Lung (tissue), 12 donors: ENCODE results near the gene MLH3. TPM values are rescaled to one million over a fixed set of nuclear protein-coding genes. Genes with fewer than 3 reads are reported as not detected.

Experiments used
- ATAC-seq: fragments of 200-7000 bp; cut with Tn5 transposase; one replicate; pipeline ENCODE4 v1.9.1; 2020; ENCODE audit warnings: moderate number of reproducible peaks; ENCODE audit not compliant: insufficient read depth, low FRiP score
- DNase-seq, 3 donors: peaks; one replicate each; pipeline ENCODE4 v3.0.0-alpha.2; 2013 to 2017
- H3K27ac ChIP-seq, 2 donors: one replicate each; pipeline ENCODE4 v1.5.1; 2013; ENCODE audit warnings: mild to moderate bottlenecking in 2 of 2, moderate library complexity in 2 of 2, control low read depth in 1 of 2, inconsistent platforms in 1 of 2, low read depth in 1 of 2, low read length in 1 of 2
- H3K27me3 ChIP-seq, 3 donors: one replicate each; pipeline ENCODE4 v1.5.1; 2013; ENCODE audit warnings: low read length in 2 of 3; ENCODE audit not compliant: control insufficient read depth in 3 of 3, insufficient read depth in 3 of 3
- H3K36me3 ChIP-seq, 4 donors: one replicate each; pipeline ENCODE4 v1.5.1; 2013; ENCODE audit warnings: low read length in 4 of 4, mild to moderate bottlenecking in 1 of 4, moderate library complexity in 1 of 4; ENCODE audit not compliant: control insufficient read depth in 4 of 4, insufficient read depth in 4 of 4
- H3K4me1 ChIP-seq, 5 donors: one replicate each; pipeline ENCODE4 v1.5.1; 2013; ENCODE audit warnings: low read length in 5 of 5, mild to moderate bottlenecking in 2 of 5, moderate library complexity in 1 of 5; ENCODE audit not compliant: control insufficient read depth in 5 of 5, insufficient read depth in 5 of 5
- H3K4me3 ChIP-seq: one replicate; pipeline ENCODE4 v1.5.1; 2013; ENCODE audit warnings: mild to moderate bottlenecking, control low read depth, moderate library complexity
- H3K9ac ChIP-seq, 2 donors: one replicate each; pipeline ENCODE4 v1.5.1; 2013; ENCODE audit warnings: low read length in 2 of 2, control low read depth in 1 of 2; ENCODE audit not compliant: insufficient read depth in 1 of 2
- H3K9me3 ChIP-seq, 4 donors: one replicate each; pipeline ENCODE4 v1.5.1; 2013; ENCODE audit warnings: low read length in 3 of 4, mild to moderate bottlenecking in 1 of 4, moderate library complexity in 1 of 4; ENCODE audit not compliant: control insufficient read depth in 4 of 4, insufficient read depth in 3 of 4
- WGBS, 2 donors: extraction: QIAGEN DNeasy Blood & Tissue Kit; methylation state at CpG; one replicate each; pipeline ENCODE4 v1.1.7; 2013; 5-methylcytosine and 5-hydroxymethylcytosine counted together
- polyA plus RNA-seq, 2 donors: library from polyadenylated mRNA; stranded (reverse); fragments of 200-250 nt; gene quantifications; one replicate each; pipeline ENCODE4 v1.2.1, GENCODE V29; 2013
- total RNA-seq, 2 donors: library from RNA; depleted of rRNA in 1 of 2; stranded (reverse); fragments of >200 nt in 1 of 2; gene quantifications; one replicate each; pipeline ENCODE4 v1.2.1, GENCODE V29; 2014 to 2021
- TF ChIP-seq, protein P1 (sequence below): IDR thresholded peaks from 2 replicates; pipeline ENCODE4 v1.5.1; 2012; ENCODE audit warnings: mild to moderate bottlenecking; ENCODE audit errors: control extremely low read depth, extremely low read depth
- donor health status: control.
- donor health status: control.
- donor health status: Bipolar disorder and iron deficiency.
- donor health status: healthy.
- donor health status: DM: yes; HTN: yes; CAD: no.

Gene MLH3
- total and polyA plus RNA-seq, 4 donors = 10.1 to 60.6 (median 19.9) TPM

DNA sequence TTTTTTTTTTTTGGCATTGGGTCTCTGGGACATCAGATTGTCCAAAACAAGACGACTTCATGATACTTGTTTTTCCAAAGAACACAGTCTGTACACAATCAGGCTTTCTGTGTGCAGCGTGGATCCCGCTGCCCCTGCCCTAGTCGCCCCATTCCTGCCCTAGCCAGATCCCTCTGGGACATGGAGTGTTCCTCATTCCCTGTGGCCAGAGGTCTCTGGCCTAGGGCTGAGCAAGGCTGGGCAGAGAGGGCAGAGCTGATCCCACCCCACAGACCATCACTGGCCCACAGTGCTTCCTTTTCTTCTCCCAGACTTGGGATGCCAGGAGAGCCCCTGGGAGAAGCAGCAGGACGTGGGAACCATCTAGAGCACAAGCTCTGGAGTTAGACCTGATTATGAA, 69.4 kb downstream of the MLH3 start:
- no peaks in the 10 kb centered on the region for H3K36me3 ChIP-seq
- H3K27ac ChIP-seq = no peak overlapping the region
- no peak overlapping the region for H3K4me3 ChIP-seq
- 86 to 93% methylated on average over 5 of the region's 5 CpGs for WGBS, 2 donors
- no peak overlapping the region for H3K9ac ChIP-seq
- no peaks in the 10 kb centered on the region for H3K27me3 ChIP-seq
- H3K9me3 ChIP-seq = no peaks in the 10 kb centered on the region
- peaks cover 0 to 57% (median 8%) of the 10 kb centered on the region in 5 donors for H3K4me1 ChIP-seq
- TF ChIP-seq, protein P1, sequence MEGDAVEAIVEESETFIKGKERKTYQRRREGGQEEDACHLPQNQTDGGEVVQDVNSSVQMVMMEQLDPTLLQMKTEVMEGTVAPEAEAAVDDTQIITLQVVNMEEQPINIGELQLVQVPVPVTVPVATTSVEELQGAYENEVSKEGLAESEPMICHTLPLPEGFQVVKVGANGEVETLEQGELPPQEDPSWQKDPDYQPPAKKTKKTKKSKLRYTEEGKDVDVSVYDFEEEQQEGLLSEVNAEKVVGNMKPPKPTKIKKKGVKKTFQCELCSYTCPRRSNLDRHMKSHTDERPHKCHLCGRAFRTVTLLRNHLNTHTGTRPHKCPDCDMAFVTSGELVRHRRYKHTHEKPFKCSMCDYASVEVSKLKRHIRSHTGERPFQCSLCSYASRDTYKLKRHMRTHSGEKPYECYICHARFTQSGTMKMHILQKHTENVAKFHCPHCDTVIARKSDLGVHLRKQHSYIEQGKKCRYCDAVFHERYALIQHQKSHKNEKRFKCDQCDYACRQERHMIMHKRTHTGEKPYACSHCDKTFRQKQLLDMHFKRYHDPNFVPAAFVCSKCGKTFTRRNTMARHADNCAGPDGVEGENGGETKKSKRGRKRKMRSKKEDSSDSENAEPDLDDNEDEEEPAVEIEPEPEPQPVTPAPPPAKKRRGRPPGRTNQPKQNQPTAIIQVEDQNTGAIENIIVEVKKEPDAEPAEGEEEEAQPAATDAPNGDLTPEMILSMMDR = no peak
- ATAC-seq (no peak), DNase-seq (no peak)

DNA sequence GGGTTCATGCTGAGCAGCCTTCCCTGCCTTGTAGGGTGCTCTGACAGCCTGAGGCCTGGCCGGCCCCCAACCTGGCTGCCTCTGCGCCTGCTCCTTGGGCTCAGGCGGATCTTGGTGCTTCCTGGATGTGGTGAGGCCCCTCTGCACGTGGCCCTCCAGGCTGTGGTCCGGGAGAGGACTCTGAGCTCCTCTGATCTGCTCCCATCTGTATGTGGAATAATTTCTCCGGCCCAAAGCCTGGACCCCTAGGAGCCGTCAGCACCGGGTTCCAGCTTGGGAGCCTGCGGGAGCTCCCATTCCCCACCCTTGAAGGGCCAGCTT, 69.8 kb downstream of the MLH3 start:
- no peak overlapping the region for H3K4me3 ChIP-seq
- no peaks in the 10 kb centered on the region for H3K9me3 ChIP-seq
- DNase-seq (no peak), ATAC-seq (no peak)
- H3K36me3 ChIP-seq = no peaks in the 10 kb centered on the region
- TF ChIP-seq, protein P1 = no peak
- H3K4me1 ChIP-seq = peaks cover 0 to 61% (median 8%) of the 10 kb centered on the region in 5 donors
- no peaks in the 10 kb centered on the region for H3K27me3 ChIP-seq
- peak overlapping the region in 1 of 2 donors; percentile 13 for H3K27ac ChIP-seq
- H3K9ac ChIP-seq = no peak overlapping the region
- 82 to 88% methylated on average over 9 of the region's 9 CpGs for WGBS, 2 donors

DNA sequence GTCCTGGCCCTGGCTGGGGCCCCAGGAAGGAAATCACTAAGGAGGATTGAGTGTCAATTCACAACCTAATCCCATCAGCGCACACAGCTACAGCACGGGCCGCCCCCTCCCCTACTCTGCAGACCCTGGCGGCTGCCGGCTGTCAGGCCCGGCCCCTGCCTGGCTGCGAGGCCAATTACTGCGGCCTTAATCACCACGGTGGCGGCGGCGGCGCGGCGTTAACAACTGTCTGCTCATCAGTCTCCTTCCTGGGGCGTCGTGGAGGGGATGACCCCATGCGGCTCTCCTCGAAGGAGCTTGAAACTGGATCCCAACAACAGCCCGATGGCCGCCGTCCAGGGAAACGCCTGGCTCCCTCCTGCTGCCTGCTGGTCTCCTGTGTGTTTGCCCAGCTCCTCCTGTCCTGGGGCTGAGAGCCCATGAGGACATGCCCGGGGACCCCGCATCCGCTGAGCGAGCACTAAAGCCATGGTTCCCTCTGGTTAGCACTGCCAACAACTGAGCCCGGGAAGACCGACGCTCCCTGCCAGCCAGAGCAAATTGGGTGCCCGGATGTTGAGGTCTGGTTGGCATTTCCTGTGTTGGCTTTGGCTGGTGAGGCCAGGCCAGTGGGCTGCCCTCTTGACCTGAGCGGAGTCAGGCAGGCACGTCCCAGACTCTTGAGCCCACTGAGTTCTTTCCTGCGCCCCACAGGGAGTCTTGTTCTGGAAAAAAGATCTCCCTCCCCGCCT, 70.4 kb downstream of the MLH3 start:
- Histone ChIP-seq H3K27me3 (no peaks in the 10 kb centered on the region), H3K9ac (no peak overlapping the region), H3K36me3 (no peaks in the 10 kb centered on the region), H3K27ac (peak overlapping the region in 1 of 2 donors; percentile 13), H3K4me3 (no peak overlapping the region), H3K4me1 (peaks cover 0 to 66% (median 10%) of the 10 kb centered on the region in 5 donors), H3K9me3 (no peaks in the 10 kb centered on the region)
- TF ChIP-seq, protein P1 = no peak
- 51 to 71% methylated on average over 34 to 35 of the region's 35 CpGs for whole genome bisulfite sequencing, 2 donors
- peak; percentile 80 to 91 (median 87) for DNase-seq
- ATAC-seq = no peak

DNA sequence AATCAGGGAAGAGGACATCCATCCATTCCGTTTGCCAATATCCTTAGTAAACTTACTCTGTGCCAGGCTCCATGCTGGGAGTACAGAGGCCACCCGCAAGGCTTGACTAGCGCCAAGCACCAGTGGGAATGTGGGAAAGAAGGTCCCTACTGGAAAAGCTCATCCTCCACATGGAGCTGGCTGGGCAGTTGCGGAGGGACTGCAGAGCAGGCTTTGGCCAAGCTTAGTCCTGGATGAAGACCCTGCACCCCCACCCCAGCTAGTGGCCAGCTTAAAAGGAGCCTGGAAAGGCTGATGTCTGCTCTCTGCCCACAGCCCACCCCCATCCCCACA, 70.9 kb downstream of the MLH3 start:
- DNase-seq (peak in 2 of 3 donors; percentile 77 to 78), ATAC-seq (no peak)
- Histone ChIP-seq H3K9ac (no peak overlapping the region), H3K36me3 (no peaks in the 10 kb centered on the region), H3K27me3 (no peaks in the 10 kb centered on the region), H3K9me3 (no peaks in the 10 kb centered on the region), H3K27ac (no peak overlapping the region), H3K4me1 (peaks cover 0 to 71% (median 16%) of the 10 kb centered on the region in 5 donors), H3K4me3 (no peak overlapping the region)
- TF ChIP-seq, protein P1 = no peak
- WGBS, 2 donors = 91 to 94% methylated on average over 4 of the region's 4 CpGs
